Neutrophil (primary cell): Measurements from ENCODE around the gene AHCTF1.
"Not testable (repeated sequence)": the region's sequence is repeated elsewhere in the genome, so short reads cannot be mapped to it uniquely, and the experiment has no call there.

Source experiments
- H3K27ac ChIP-seq: fragments of 200-600 bp; sonication (generic); 2 replicates; pipeline ENCODE4 v1.5.1; 2016; ENCODE audit warnings: mild to moderate bottlenecking, moderate library complexity
- H3K27me3 ChIP-seq: fragments of 200-600 bp; sonication (generic); 2 replicates; pipeline ENCODE4 v1.6.0; 2016; ENCODE audit warnings: mild to moderate bottlenecking
- H3K36me3 ChIP-seq: fragments of 200-600 bp; sonication (generic); 2 replicates; pipeline ENCODE4 v1.5.1; 2017
- H3K4me1 ChIP-seq, 2 experiments: fragments of 200-600 bp in 1 of 2; sonication (generic) in 1 of 2; 1 replicate in 1 of 2; 2 replicates in 1 of 2; pipeline versions ENCODE4 v1.5.1 to v1.6.1; 2013 to 2016; ENCODE audit warnings: low read depth in 1 of 2, low read length in 1 of 2, mild to moderate bottlenecking in 1 of 2, moderate library complexity in 1 of 2; ENCODE audit not compliant: control insufficient read depth in 1 of 2, insufficient read depth in 1 of 2
- H3K4me3 ChIP-seq, 2 experiments: fragments of 200-600 bp in 1 of 2; sonication (generic) in 1 of 2; 1 replicate in 1 of 2; 2 replicates in 1 of 2; pipeline ENCODE4 v1.5.1; 2013 to 2016; ENCODE audit warnings: low read depth in 1 of 2, low read length in 1 of 2, mild to moderate bottlenecking in 1 of 2, moderate library complexity in 1 of 2
- H3K9me3 ChIP-seq: fragments of 200-600 bp; sonication (generic); 2 replicates; pipeline ENCODE4 v1.5.1; 2016
- TF ChIP-seq, protein P1 (sequence below): fragments of 200-600 bp; sonication (generic); IDR thresholded peaks from 2 replicates; pipeline ENCODE4 v1.5.1; 2016; ENCODE audit warnings: antibody characterized with exemption

Gene AHCTF1

DNA sequence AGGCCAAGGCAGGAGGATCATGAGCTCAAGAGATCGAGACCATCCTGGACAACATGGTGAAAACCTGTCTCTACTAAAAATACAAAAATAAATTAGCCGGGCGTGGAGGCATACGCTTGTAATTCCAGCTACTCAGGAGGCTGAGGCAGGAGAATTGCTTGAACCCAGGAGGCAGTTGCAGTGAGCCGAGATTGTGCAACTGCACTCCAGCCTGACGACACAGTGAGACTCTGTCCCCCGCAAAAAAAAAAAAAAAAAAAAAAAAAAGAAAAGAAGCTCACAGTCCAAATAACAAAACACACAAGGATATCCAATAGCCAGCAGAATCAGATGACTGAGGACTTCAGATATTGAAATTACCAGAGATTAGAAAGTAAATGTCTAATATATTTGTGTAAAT lies 11.8 kb downstream of the AHCTF1 start:
- Histone ChIP-seq H3K27ac (peak overlapping the region; percentile 41), H3K4me1 (peaks cover 3 to 9% of the 10 kb centered on the region in 2 experiments), H3K9me3 (no peaks in the 10 kb centered on the region), H3K27me3 (no peaks in the 10 kb centered on the region), H3K36me3 (peaks cover 36% of the 10 kb centered on the region), H3K4me3 (no peak overlapping the region)
- TF ChIP-seq, protein P1, sequence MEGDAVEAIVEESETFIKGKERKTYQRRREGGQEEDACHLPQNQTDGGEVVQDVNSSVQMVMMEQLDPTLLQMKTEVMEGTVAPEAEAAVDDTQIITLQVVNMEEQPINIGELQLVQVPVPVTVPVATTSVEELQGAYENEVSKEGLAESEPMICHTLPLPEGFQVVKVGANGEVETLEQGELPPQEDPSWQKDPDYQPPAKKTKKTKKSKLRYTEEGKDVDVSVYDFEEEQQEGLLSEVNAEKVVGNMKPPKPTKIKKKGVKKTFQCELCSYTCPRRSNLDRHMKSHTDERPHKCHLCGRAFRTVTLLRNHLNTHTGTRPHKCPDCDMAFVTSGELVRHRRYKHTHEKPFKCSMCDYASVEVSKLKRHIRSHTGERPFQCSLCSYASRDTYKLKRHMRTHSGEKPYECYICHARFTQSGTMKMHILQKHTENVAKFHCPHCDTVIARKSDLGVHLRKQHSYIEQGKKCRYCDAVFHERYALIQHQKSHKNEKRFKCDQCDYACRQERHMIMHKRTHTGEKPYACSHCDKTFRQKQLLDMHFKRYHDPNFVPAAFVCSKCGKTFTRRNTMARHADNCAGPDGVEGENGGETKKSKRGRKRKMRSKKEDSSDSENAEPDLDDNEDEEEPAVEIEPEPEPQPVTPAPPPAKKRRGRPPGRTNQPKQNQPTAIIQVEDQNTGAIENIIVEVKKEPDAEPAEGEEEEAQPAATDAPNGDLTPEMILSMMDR, result no peak

DNA sequence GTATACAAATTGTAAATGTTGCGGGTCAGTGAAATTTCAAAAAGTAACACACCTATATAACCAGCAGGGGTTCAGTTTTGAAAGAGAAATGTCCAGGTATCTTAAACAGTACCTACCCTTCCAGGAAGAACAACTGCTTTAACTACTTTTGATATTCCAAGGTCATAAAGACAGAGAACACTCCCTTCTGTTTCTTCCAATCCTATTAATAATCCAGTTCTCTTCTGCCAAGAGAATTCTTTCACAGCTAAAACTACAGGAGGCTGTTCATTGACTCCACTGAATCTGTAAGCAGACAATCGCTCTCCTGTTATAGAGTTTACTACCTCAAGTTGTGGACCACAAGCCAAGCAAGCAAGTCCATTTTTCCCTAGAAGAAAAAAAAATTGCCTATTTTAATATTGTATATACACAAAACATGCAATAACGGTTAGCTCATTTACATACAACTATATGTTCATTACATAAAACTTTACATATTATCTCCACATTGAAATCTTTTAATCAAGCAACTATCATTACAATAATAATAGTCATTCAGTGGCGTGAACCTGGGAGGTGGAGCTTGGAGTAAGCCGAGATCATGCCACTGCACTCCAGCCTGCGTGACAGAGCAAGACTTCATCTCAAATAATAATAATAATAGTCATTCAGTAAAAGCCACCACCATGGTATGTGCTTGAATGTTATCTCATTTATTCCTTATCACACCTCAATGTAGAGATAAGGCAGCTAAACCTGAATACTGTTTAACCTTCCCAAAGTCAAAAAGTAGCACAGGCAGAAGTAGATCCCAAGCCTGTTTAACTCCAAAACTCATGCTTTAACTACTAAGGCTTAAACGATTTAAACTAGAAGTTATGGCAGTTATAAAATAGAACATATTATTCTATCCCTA lies 15.5 kb downstream of the AHCTF1 start:
- not testable (repeated sequence) for H3K9me3 ChIP-seq, H3K4me1 ChIP-seq

DNA sequence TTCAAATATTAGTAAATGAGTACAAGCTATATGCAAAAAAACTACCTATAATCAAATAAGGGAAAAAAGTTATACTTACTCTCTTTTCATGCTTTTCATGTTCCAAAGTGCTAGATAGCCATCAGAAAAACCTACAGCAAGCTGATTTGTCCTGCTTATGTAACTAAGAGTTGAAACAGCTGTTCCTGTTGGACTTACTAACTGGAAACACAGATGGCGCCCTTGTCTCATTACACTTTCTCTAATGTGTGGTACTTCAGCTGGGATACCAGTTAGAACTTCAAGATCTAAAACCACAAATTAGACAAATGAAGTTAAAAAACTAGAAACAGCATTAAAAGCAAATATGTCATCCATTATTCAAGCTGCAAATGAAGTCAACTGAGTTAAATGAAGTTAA lies 24.3 kb downstream of the AHCTF1 start:
- Histone ChIP-seq H3K27me3 (no peaks in the 10 kb centered on the region), H3K27ac (peak overlapping the region; percentile 13), H3K9me3 (no peaks in the 10 kb centered on the region), H3K36me3 (peaks cover 82% of the 10 kb centered on the region), H3K4me1 (peaks cover 4 to 6% of the 10 kb centered on the region in 2 experiments), H3K4me3 (no peak overlapping the region)
- TF ChIP-seq, protein P1, result peak; percentile 22

More for the DNA sequence above, 15.5 kb downstream of the AHCTF1 start:
- not testable (repeated sequence) for H3K4me3 ChIP-seq, H3K27me3 ChIP-seq, H3K27ac ChIP-seq
- H3K36me3 ChIP-seq, result peaks cover 71% of the 10 kb centered on the region

DNA sequence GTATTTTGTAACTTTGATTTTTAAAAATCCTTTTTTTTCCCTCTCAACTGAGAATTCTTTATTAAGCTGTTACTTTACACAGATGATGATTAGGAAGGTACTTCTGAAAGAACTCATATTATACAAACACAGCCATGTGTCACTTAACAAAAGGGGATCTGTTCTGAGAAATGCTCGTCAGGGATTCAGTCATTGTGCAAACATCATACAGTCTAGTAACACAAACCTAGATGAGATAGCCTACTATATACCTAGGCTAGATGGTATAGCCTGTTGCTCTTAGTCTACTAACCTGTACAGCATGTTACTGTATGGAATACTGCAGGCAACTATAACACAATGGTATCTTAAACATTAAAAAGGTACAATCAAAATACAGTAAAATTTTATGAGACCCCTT lies 24.9 kb downstream of the AHCTF1 start:
- no peak overlapping the region for H3K27ac ChIP-seq
- H3K4me1 ChIP-seq, result peaks cover 4 to 6% of the 10 kb centered on the region in 2 experiments
- no peak overlapping the region for H3K4me3 ChIP-seq
- peaks cover 82% of the 10 kb centered on the region for H3K36me3 ChIP-seq
- H3K27me3 ChIP-seq, result no peaks in the 10 kb centered on the region
- no peaks in the 10 kb centered on the region for H3K9me3 ChIP-seq
- TF ChIP-seq, protein P1, result no peak

DNA sequence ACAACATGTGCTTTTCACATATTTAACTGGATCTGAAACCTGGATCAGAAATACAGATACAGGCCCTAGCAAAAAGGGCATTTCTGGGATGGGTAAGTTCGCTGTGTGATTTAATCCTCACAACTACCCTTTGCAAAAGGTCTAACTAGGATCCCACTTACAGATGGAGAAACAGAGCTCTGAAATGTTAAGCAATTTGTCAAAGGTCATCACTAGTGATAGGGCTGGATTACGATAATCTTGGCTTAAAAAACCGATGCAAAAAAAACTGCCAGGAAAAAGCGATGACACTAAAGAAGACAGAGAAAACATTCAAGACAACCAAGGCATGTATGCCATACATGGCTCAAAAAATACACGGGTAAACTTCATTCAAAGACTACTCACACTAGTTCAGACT lies 29.9 kb downstream of the AHCTF1 start:
- Histone ChIP-seq H3K4me1 (peaks cover 4 to 6% of the 10 kb centered on the region in 2 experiments), H3K27ac (no peak overlapping the region), H3K4me3 (no peak overlapping the region), H3K36me3 (peaks cover 100% of the 10 kb centered on the region), H3K27me3 (no peaks in the 10 kb centered on the region), H3K9me3 (no peaks in the 10 kb centered on the region)
- TF ChIP-seq, protein P1, result no peak

DNA sequence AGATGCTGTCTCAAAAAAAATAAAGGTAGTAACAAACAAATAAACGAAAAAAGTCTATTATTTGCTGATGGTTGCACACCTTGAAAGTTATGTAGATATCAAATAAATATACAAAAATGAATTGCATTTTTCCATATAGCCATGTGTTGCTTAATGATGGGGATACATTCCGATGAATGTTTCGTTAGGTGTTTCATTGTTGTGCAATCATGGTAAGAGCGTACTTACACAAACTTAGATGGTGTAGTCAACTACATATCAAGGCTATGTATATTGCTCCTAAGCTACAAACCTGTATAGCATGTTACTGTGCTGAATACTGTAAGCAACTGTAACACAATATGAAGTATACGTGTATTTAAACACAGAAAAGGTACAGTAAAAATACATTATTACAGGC lies 34.4 kb downstream of the AHCTF1 start:
- Histone ChIP-seq H3K27me3 (no peaks in the 10 kb centered on the region), H3K27ac (no peak overlapping the region), H3K4me3 (no peak overlapping the region), H3K36me3 (peaks cover 100% of the 10 kb centered on the region), H3K4me1 (no peaks in the 10 kb centered on the region), H3K9me3 (no peaks in the 10 kb centered on the region)
- TF ChIP-seq, protein P1, result no peak
